Lung (tissue), 12 donors: Measurements from ENCODE around the gene EHD1. TPM values are rescaled to one million over a fixed set of nuclear protein-coding genes. Genes with fewer than 3 reads are reported as not detected.

ENCODE experiments used
- ATAC-seq: fragments of 200-7000 bp; cut with Tn5 transposase; one replicate; pipeline ENCODE4 v1.9.1; 2020; ENCODE audit warnings: moderate number of reproducible peaks; ENCODE audit not compliant: insufficient read depth, low FRiP score
- DNase-seq, 3 donors: peaks; one replicate each; pipeline ENCODE4 v3.0.0-alpha.2; 2013 to 2017
- H3K27ac ChIP-seq, 2 donors: one replicate each; pipeline ENCODE4 v1.5.1; 2013; ENCODE audit warnings: mild to moderate bottlenecking in 2 of 2, moderate library complexity in 2 of 2, control low read depth in 1 of 2, inconsistent platforms in 1 of 2, low read depth in 1 of 2, low read length in 1 of 2
- H3K27me3 ChIP-seq, 3 donors: one replicate each; pipeline ENCODE4 v1.5.1; 2013; ENCODE audit warnings: low read length in 2 of 3; ENCODE audit not compliant: control insufficient read depth in 3 of 3, insufficient read depth in 3 of 3
- H3K36me3 ChIP-seq, 4 donors: one replicate each; pipeline ENCODE4 v1.5.1; 2013; ENCODE audit warnings: low read length in 4 of 4, mild to moderate bottlenecking in 1 of 4, moderate library complexity in 1 of 4; ENCODE audit not compliant: control insufficient read depth in 4 of 4, insufficient read depth in 4 of 4
- H3K4me1 ChIP-seq, 5 donors: one replicate each; pipeline ENCODE4 v1.5.1; 2013; ENCODE audit warnings: low read length in 5 of 5, mild to moderate bottlenecking in 2 of 5, moderate library complexity in 1 of 5; ENCODE audit not compliant: control insufficient read depth in 5 of 5, insufficient read depth in 5 of 5
- H3K4me3 ChIP-seq: one replicate; pipeline ENCODE4 v1.5.1; 2013; ENCODE audit warnings: mild to moderate bottlenecking, control low read depth, moderate library complexity
- H3K9ac ChIP-seq, 2 donors: one replicate each; pipeline ENCODE4 v1.5.1; 2013; ENCODE audit warnings: low read length in 2 of 2, control low read depth in 1 of 2; ENCODE audit not compliant: insufficient read depth in 1 of 2
- H3K9me3 ChIP-seq, 4 donors: one replicate each; pipeline ENCODE4 v1.5.1; 2013; ENCODE audit warnings: low read length in 3 of 4, mild to moderate bottlenecking in 1 of 4, moderate library complexity in 1 of 4; ENCODE audit not compliant: control insufficient read depth in 4 of 4, insufficient read depth in 3 of 4
- CTCF ChIP-seq: IDR thresholded peaks from 2 replicates; pipeline ENCODE4 v1.5.1; 2012; ENCODE audit warnings: mild to moderate bottlenecking; ENCODE audit errors: control extremely low read depth, extremely low read depth
- WGBS, 2 donors: extraction: QIAGEN DNeasy Blood & Tissue Kit; methylation state at CpG; one replicate each; pipeline ENCODE4 v1.1.7; 2013; 5-methylcytosine and 5-hydroxymethylcytosine counted together
- polyA plus RNA-seq, 2 donors: library from polyadenylated mRNA; stranded (reverse); fragments of 200-250 nt; gene quantifications; one replicate each; pipeline ENCODE4 v1.2.1, GENCODE V29; 2013
- total RNA-seq, 2 donors: library from RNA; depleted of rRNA in 1 of 2; stranded (reverse); fragments of >200 nt in 1 of 2; gene quantifications; one replicate each; pipeline ENCODE4 v1.2.1, GENCODE V29; 2014 to 2021
- donor health status: control.
- donor health status: control.
- donor health status: Bipolar disorder and iron deficiency.
- donor health status: healthy.
- donor health status: DM: yes; HTN: yes; CAD: no.

The EHD1 gene
- total and polyA plus RNA-seq, 4 donors = 42.1 to 144 (median 105) TPM

- Histone ChIP-seq H3K27ac (peak overlapping the region in 1 of 2 donors; percentile 91), H3K36me3 (peaks cover 4 to 32% (median 18%) of the 10 kb centered on the region in 4 donors), H3K9ac (no peak overlapping the region)
Measured at GRCh38 chr11:64871492-64871891, 6.9 kb downstream of the EHD1 start.

GRCh38 chr11:64870893-64871466 is 7.4 kb downstream of the EHD1 start:
- Histone ChIP-seq H3K4me3 (no peak overlapping the region), H3K9me3 (peaks cover 0 to 3% (median 0%) of the 10 kb centered on the region in 4 donors), H3K9ac (no peak overlapping the region), H3K36me3 (peaks cover 4 to 32% (median 16%) of the 10 kb centered on the region in 4 donors), H3K27ac (peak overlapping the region; percentile 76 to 91), H3K27me3 (no peaks in the 10 kb centered on the region), H3K4me1 (peaks cover 27 to 53% (median 46%) of the 10 kb centered on the region in 5 donors)
- DNase-seq (no peak), ATAC-seq (no peak)
- 54 to 60% methylated on average over 20 of the region's 20 CpGs for WGBS, 2 donors
- no peak for TF ChIP-seq CTCF

More at GRCh38 chr11:64871492-64871891, 6.9 kb downstream of the EHD1 start:
- no peak for TF ChIP-seq CTCF
- peaks cover 0 to 3% (median 0%) of the 10 kb centered on the region in 4 donors for H3K9me3 ChIP-seq
- no peaks in the 10 kb centered on the region for H3K27me3 ChIP-seq
- H3K4me1 ChIP-seq = peaks cover 30 to 58% (median 48%) of the 10 kb centered on the region in 5 donors
- ATAC-seq = no peak
- no peak for DNase-seq
- no peak overlapping the region for H3K4me3 ChIP-seq
- 24 to 31% methylated on average over 3 of the region's 3 CpGs for WGBS, 2 donors

DNA sequence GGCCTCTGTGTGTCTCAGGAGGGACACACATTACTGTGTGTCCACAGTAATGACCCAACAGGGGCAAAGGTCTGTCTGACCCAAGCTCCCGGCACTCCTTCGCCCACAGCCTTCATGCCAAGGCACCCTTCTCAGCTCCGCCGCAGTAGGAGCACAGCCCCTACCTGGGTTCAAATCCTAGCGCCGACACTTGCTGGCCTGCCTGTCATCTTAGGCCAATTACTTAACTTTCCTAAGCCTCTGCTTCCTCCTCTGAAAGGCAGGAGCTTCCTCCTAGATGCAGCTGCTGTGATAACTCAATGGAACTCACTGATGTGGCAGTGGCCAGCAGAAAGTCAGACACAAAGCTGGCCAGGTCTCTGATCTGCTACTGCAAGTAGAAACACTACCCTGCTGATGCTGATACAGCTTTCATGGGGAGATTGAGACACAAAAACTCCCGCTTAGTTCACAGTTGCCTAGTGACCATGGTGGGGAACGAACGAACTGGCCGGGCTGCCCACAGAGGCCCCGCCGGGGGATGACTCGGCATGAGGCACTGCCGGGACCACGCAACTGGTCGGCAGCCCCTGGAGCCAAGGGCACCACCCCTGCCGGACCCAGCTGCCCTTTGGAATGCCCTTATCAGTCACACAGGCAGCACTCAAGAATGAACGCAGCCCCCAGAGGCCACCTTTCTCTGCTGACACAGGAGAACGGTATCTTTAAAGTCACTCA is 8.1 kb downstream of the EHD1 start:
- Histone ChIP-seq H3K27ac (peak overlapping the region; percentile 76 to 91), H3K4me3 (no peak overlapping the region), H3K9me3 (peaks cover 0 to 3% (median 0%) of the 10 kb centered on the region in 4 donors), H3K36me3 (peaks cover 4 to 32% (median 15%) of the 10 kb centered on the region in 4 donors), H3K9ac (no peak overlapping the region), H3K27me3 (no peaks in the 10 kb centered on the region), H3K4me1 (peaks cover 23 to 49% (median 46%) of the 10 kb centered on the region in 5 donors)
- no peak for TF ChIP-seq CTCF
- ATAC-seq (peak; percentile 29), DNase-seq (peak in 2 of 3 donors; percentile 43)
- 44 to 47% methylated on average over 18 to 19 of the region's 19 CpGs for WGBS, 2 donors
